ENCODE data around the gene CBLB. TPM values are rescaled to one million over a fixed set of nuclear protein-coding genes. Genes with fewer than 3 reads are reported as not detected.

CBLB gene
- total RNA-seq, 2 experiments from 2014 or later = 24.5 to 38.5 TPM

- DNase-seq (ENCODE audit: low spot score) = no peak
- intact Hi-C loops (cut with micrococcal nuclease; ENCODE audit: unreplicated experiment) = no loop called here
- peaks cover 23% of the 10 kb centered on the region; the same call in 1 of the 2 replicates for H3K9me3 ChIP-seq (ENCODE audit: low read length)
- H3K4me1 ChIP-seq (ENCODE audit: insufficient read depth, low read length, poor library complexity, severe bottlenecking) = peaks cover 53% of the 10 kb centered on the region
- BruUV-seq (replicated peaks) = no TSS peak
- H3K27ac ChIP-seq (ENCODE audit: low read depth, low read length, poor library complexity, severe bottlenecking) = no peak overlapping the region
- ChIA-PET CTCF (ENCODE audit: unreplicated experiment) (no interaction called here), POLR2A (interaction anchor here (1.0 to 3.7 kb wide), 7 partner anchors 13 to 51 kb away, joined by 3 to 20 read pairs (median 4); no protein-coding TSS in a partner anchor)
- TF ChIP-seq EZH2phosphoT487 (IDR thresholded peaks at IDR 0.05; ENCODE audit: borderline replicate concordance, low read depth, low read length) (no peak), CTCF (conservative IDR thresholded peaks at IDR 0.05; ENCODE audit: low read length) (no peak)
- H3K4me2 ChIP-seq (ENCODE audit: low read length) = no peak overlapping the region
- no peaks in the 10 kb centered on the region for H4K20me1 ChIP-seq (ENCODE audit: insufficient read depth, low read length)
- H3K36me3 ChIP-seq (ENCODE audit: insufficient read depth, low read length) = peaks cover 50% of the 10 kb centered on the region
- H3K79me2 ChIP-seq (ENCODE audit: insufficient read depth, low read depth, low read length) = peaks cover 19% of the 10 kb centered on the region; the same call in 1 of the 2 replicates
- H3K4me3 ChIP-seq (ENCODE audit: low read depth, low read length, poor library complexity, severe bottlenecking) = no peak overlapping the region
- no peak overlapping the region for H2AFZ ChIP-seq (ENCODE audit: low read length)
- no peaks in the 10 kb centered on the region for H3K9me2 ChIP-seq (ENCODE audit: insufficient read depth, low read length)
Measured at GRCh38 chr3:105851582-105851981, 17.2 kb downstream of the CBLB start.

- POLR2A ChIA-PET = interaction anchor here (1.1 to 3.7 kb wide), 3 partner anchors 13 to 17 kb away, joined by 3 to 20 read pairs (median 5); no protein-coding TSS in a partner anchor
- Histone ChIP-seq H3K27ac (ENCODE audit: low read depth, low read length, poor library complexity, severe bottlenecking) (no peak overlapping the region), H2AFZ (ENCODE audit: low read length) (no peak overlapping the region), H3K4me3 (ENCODE audit: low read depth, low read length, poor library complexity, severe bottlenecking) (no peak overlapping the region), H3K9me3 (ENCODE audit: low read length) (peaks cover 23% of the 10 kb centered on the region; the same call in 1 of the 2 replicates), H3K4me1 (ENCODE audit: insufficient read depth, low read length, poor library complexity, severe bottlenecking) (peaks cover 52% of the 10 kb centered on the region), H3K36me3 (ENCODE audit: insufficient read depth, low read length) (peaks cover 50% of the 10 kb centered on the region), H3K9me2 (ENCODE audit: insufficient read depth, low read length) (no peaks in the 10 kb centered on the region), H4K20me1 (ENCODE audit: insufficient read depth, low read length) (no peaks in the 10 kb centered on the region), H3K79me2 (ENCODE audit: insufficient read depth, low read depth, low read length) (peaks cover 15% of the 10 kb centered on the region; the same call in 1 of the 2 replicates), H3K4me2 (ENCODE audit: low read length) (no peak overlapping the region)
- intact Hi-C loops (cut with micrococcal nuclease; ENCODE audit: unreplicated experiment) = no loop called here
- TF ChIP-seq CTCF (conservative IDR thresholded peaks at IDR 0.05; ENCODE audit: low read length) (no peak), EZH2phosphoT487 (IDR thresholded peaks at IDR 0.05; ENCODE audit: borderline replicate concordance, low read depth, low read length) (no peak)
- CTCF ChIA-PET (ENCODE audit: unreplicated experiment) = no interaction called here
- no peak for DNase-seq (ENCODE audit: low spot score)
- BruUV-seq (replicated peaks) = no TSS peak
Measured at GRCh38 chr3:105851176-105851575, 17.6 kb downstream of the CBLB start.

GRCh38 chr3:105850593-105850992, 18.2 kb downstream of the CBLB start:
- CTCF ChIA-PET (ENCODE audit: unreplicated experiment) = no interaction called here
- intact Hi-C loops (cut with micrococcal nuclease; ENCODE audit: unreplicated experiment) = no loop called here
- POLR2A ChIA-PET = interaction anchor here (1.1 to 3.7 kb wide), 2 partner anchors 12 to 15 kb away, joined by 3 to 20 read pairs; no protein-coding TSS in a partner anchor
- Histone ChIP-seq H3K36me3 (ENCODE audit: insufficient read depth, low read length) (peaks cover 50% of the 10 kb centered on the region), H3K4me3 (ENCODE audit: low read depth, low read length, poor library complexity, severe bottlenecking) (no peak overlapping the region), H3K9me2 (ENCODE audit: insufficient read depth, low read length) (no peaks in the 10 kb centered on the region), H3K9me3 (ENCODE audit: low read length) (peaks cover 23% of the 10 kb centered on the region; the same call in 1 of the 2 replicates), H2AFZ (ENCODE audit: low read length) (no peak overlapping the region), H3K79me2 (ENCODE audit: insufficient read depth, low read depth, low read length) (peaks cover 12% of the 10 kb centered on the region; the same call in 1 of the 2 replicates), H3K4me1 (ENCODE audit: insufficient read depth, low read length, poor library complexity, severe bottlenecking) (peaks cover 51% of the 10 kb centered on the region), H3K4me2 (ENCODE audit: low read length) (no peak overlapping the region), H3K27ac (ENCODE audit: low read depth, low read length, poor library complexity, severe bottlenecking) (no peak overlapping the region), H4K20me1 (ENCODE audit: insufficient read depth, low read length) (no peaks in the 10 kb centered on the region)
- no TSS peak for BruUV-seq (replicated peaks)
- DNase-seq (ENCODE audit: low spot score) = no peak
- TF ChIP-seq CTCF (conservative IDR thresholded peaks at IDR 0.05; ENCODE audit: low read length) (no peak), EZH2phosphoT487 (IDR thresholded peaks at IDR 0.05; ENCODE audit: borderline replicate concordance, low read depth, low read length) (no peak)

Measured in OCI-LY7 (cell line).